Hepatocyte (in vitro differentiated cells): Measurements from ENCODE around the gene GUCY2F. TPM values are rescaled to one million over a fixed set of nuclear protein-coding genes. Genes with fewer than 3 reads are reported as not detected.

Experiments used
- DNase-seq: peaks from one replicate; pipeline ENCODE4 v3.0.0-alpha.2; 2016; ENCODE audit warnings: low spot score
- H2AFZ ChIP-seq: fragments of 200-600 bp; sonication (generic); 2 replicates; pipeline ENCODE4 v1.6.0; 2016; ENCODE audit warnings: antibody characterized with exemption, mild to moderate bottlenecking
- H3K27ac ChIP-seq: fragments of 200-600 bp; sonication (generic); 2 replicates; pipeline ENCODE4 v1.5.1; 2016; ENCODE audit warnings: mild to moderate bottlenecking
- H3K27me3 ChIP-seq: fragments of 200-600 bp; sonication (generic); 2 replicates; pipeline ENCODE4 v1.6.1; 2016
- H3K36me3 ChIP-seq: fragments of 200-600 bp; sonication (generic); replicated peaks from 2 replicates; pipeline ENCODE4 v1.5.1; 2016; ENCODE audit warnings: low read depth; ENCODE audit not compliant: insufficient read depth
- H3K4me1 ChIP-seq: fragments of 200-600 bp; sonication (generic); 2 replicates; pipeline ENCODE4 v1.5.1; 2016; ENCODE audit warnings: mild to moderate bottlenecking, moderate library complexity; ENCODE audit not compliant: insufficient read depth
- H3K4me2 ChIP-seq: fragments of 200-600 bp; sonication (generic); 2 replicates; pipeline ENCODE4 v1.6.0; 2016
- H3K4me3 ChIP-seq: fragments of 200-600 bp; sonication (generic); 2 replicates; pipeline ENCODE4 v1.5.1; 2016; ENCODE audit warnings: mild to moderate bottlenecking
- H3K79me2 ChIP-seq: fragments of 200-600 bp; sonication (generic); 2 replicates; pipeline ENCODE4 v1.6.0; 2017; ENCODE audit warnings: mild to moderate bottlenecking
- H3K9me2 ChIP-seq: fragments of 200-600 bp; sonication (generic); replicated peaks from 2 replicates; pipeline ENCODE4 v1.6.0; 2017; ENCODE audit warnings: mild to moderate bottlenecking; ENCODE audit not compliant: insufficient read depth
- H3K9me3 ChIP-seq: fragments of 200-600 bp; sonication (generic); 2 replicates; pipeline ENCODE4 v1.5.1; 2016; ENCODE audit warnings: low read depth, mild to moderate bottlenecking
- H4K20me1 ChIP-seq: fragments of 200-600 bp; sonication (generic); 2 replicates; pipeline ENCODE4 v1.6.0; 2016; ENCODE audit warnings: mild to moderate bottlenecking; ENCODE audit not compliant: insufficient read depth, poor library complexity, severe bottlenecking
- CTCF ChIP-seq: fragments of 200-600 bp; sonication (generic); IDR thresholded peaks from 2 replicates; pipeline ENCODE4 v1.5.1; 2016; ENCODE audit warnings: antibody characterized with exemption, mild to moderate bottlenecking; ENCODE audit not compliant: poor library complexity
- EZH2 ChIP-seq: fragments of 200-600 bp; sonication (generic); IDR thresholded peaks from 2 replicates; pipeline ENCODE4 v1.6.1; 2016; ENCODE audit warnings: antibody characterized with exemption, mild to moderate bottlenecking, borderline replicate concordance
- EZH2phosphoT487 ChIP-seq: fragments of 200-600 bp; sonication (generic); IDR thresholded peaks from one replicate; pipeline ENCODE4 v1.6.1; 2018; ENCODE audit warnings: antibody characterized with exemption, mild to moderate bottlenecking, low read depth, moderate library complexity; ENCODE audit not compliant: unreplicated experiment, severe bottlenecking
- WGBS: methylation state at CpG from one replicate; pipeline ENCODE4 v1.1.6; 2016; ENCODE audit warnings: low lambda C conversion rate; ENCODE audit errors: missing lambda C conversion rate; 5-methylcytosine and 5-hydroxymethylcytosine counted together
- polyA plus RNA-seq: library from polyadenylated mRNA; unstranded; fragments of >200 nt; fragmentation: Nextera tagmentation; extraction: Ambion mirVana; gene quantifications from 2 replicates; pipeline ENCODE4 v1.2.1, GENCODE V29; 2016
- total RNA-seq: library from RNA; depleted of rRNA; stranded (reverse); fragments of >200 nt; gene quantifications from 2 replicates; pipeline ENCODE4 v1.2.3, GENCODE V29; 2014

Gene GUCY2F
- total and polyA plus RNA-seq, 2 experiments from 2014 or later: not detected

- 21% methylated on average over 1 of the region's 1 CpG for WGBS
- Histone ChIP-seq H3K4me2 (no peak overlapping the region), H3K36me3 (no peaks in the 10 kb centered on the region), H3K9me2 (no peaks in the 10 kb centered on the region), H3K4me3 (no peak overlapping the region), H3K79me2 (no peaks in the 10 kb centered on the region), H4K20me1 (no peaks in the 10 kb centered on the region), H3K27me3 (no peaks in the 10 kb centered on the region), H3K4me1 (no peaks in the 10 kb centered on the region), H2AFZ (no peak overlapping the region), H3K27ac (no peak overlapping the region), H3K9me3 (no peaks in the 10 kb centered on the region)
- no peak for TF ChIP-seq EZH2
- TF ChIP-seq EZH2phosphoT487: no peak
- TF ChIP-seq CTCF: no peak
- DNase-seq: no peak
Observed at GRCh38 chrX:109393859-109394258, 88.0 kb downstream of the GUCY2F start.

GRCh38 chrX:109392895-109393294, 89.0 kb downstream of the GUCY2F start:
- TF ChIP-seq CTCF (no peak), EZH2phosphoT487 (no peak), EZH2 (no peak)
- Histone ChIP-seq H3K4me3 (no peak overlapping the region), H4K20me1 (no peaks in the 10 kb centered on the region), H3K27ac (no peak overlapping the region), H3K79me2 (no peaks in the 10 kb centered on the region), H3K9me2 (no peaks in the 10 kb centered on the region), H2AFZ (no peak overlapping the region), H3K4me2 (no peak overlapping the region), H3K36me3 (no peaks in the 10 kb centered on the region), H3K9me3 (no peaks in the 10 kb centered on the region), H3K4me1 (no peaks in the 10 kb centered on the region), H3K27me3 (no peaks in the 10 kb centered on the region)
- no peak for DNase-seq
- WGBS: 95% methylated on average over 5 of the region's 5 CpGs

- TF ChIP-seq CTCF (no peak), EZH2 (no peak), EZH2phosphoT487 (no peak)
- no peaks in the 10 kb centered on the region for H3K27me3 ChIP-seq
- no peaks in the 10 kb centered on the region for H3K79me2 ChIP-seq
- DNase-seq: no peak
- no peak overlapping the region for H3K4me2 ChIP-seq
- WGBS: 64% methylated on average over 2 of the region's 2 CpGs
- no peaks in the 10 kb centered on the region for H3K4me1 ChIP-seq
- H3K36me3 ChIP-seq: no peaks in the 10 kb centered on the region
- H4K20me1 ChIP-seq: no peaks in the 10 kb centered on the region
- H3K9me2 ChIP-seq: no peaks in the 10 kb centered on the region
- H2AFZ ChIP-seq: no peak overlapping the region
- H3K9me3 ChIP-seq: no peaks in the 10 kb centered on the region
- H3K4me3 ChIP-seq: no peak overlapping the region
- no peak overlapping the region for H3K27ac ChIP-seq
Observed at GRCh38 chrX:109390556-109390955, 91.3 kb downstream of the GUCY2F start.

- no peak overlapping the region for H3K4me2 ChIP-seq
- H3K9me3 ChIP-seq: no peaks in the 10 kb centered on the region
- DNase-seq: no peak
- H3K4me1 ChIP-seq: no peaks in the 10 kb centered on the region
- H3K27ac ChIP-seq: no peak overlapping the region
- H4K20me1 ChIP-seq: no peaks in the 10 kb centered on the region
- no peak overlapping the region for H2AFZ ChIP-seq
- H3K4me3 ChIP-seq: no peak overlapping the region
- no peaks in the 10 kb centered on the region for H3K9me2 ChIP-seq
- TF ChIP-seq EZH2 (no peak), EZH2phosphoT487 (no peak), CTCF (no peak)
- 63% methylated on average over 1 of the region's 1 CpG for WGBS
- no peaks in the 10 kb centered on the region for H3K36me3 ChIP-seq
- no peaks in the 10 kb centered on the region for H3K27me3 ChIP-seq
- no peaks in the 10 kb centered on the region for H3K79me2 ChIP-seq
Observed at GRCh38 chrX:109389917-109390316, 92.0 kb downstream of the GUCY2F start.
